Measurements from ENCODE around the gene TFPT. TPM values are rescaled to one million over a fixed set of nuclear protein-coding genes. Genes with fewer than 3 reads are reported as not detected.

TFPT gene
- total and polyA plus RNA-seq, 2 of the 4 experiments (the other 2 are of a cell fraction) = 7.9 to 17.1 TPM

DNA sequence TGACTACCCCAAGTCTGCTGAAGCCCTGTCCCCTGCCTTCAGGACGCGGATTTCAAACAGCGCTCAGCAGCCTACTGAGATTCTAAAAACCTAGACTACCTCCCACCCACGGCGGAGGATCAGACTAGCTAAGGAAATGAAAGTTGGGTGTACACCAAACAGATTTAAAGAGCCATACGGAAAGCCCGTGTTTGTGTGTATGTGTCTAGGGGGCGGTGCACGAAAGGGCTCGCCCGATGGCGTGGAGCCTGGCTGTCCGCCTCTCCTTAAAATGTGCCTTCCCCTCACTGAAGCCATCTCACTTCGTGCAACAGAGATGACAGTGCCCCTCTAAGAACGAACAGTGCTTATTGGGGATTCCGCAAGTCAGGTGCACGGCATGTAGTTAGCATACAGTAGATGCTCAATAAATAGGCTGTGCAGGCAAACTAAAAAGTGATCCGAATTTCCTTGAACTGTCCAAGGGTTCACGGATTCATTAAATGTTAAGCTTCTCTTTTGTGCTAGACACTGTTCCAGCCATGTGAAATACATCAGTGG lies 43.4 kb upstream of the TFPT start (continued):
- TF ChIP-seq MAFK (IDR thresholded peaks at IDR 0.05; ENCODE audit: low read depth, low read length) = no peak

DNA sequence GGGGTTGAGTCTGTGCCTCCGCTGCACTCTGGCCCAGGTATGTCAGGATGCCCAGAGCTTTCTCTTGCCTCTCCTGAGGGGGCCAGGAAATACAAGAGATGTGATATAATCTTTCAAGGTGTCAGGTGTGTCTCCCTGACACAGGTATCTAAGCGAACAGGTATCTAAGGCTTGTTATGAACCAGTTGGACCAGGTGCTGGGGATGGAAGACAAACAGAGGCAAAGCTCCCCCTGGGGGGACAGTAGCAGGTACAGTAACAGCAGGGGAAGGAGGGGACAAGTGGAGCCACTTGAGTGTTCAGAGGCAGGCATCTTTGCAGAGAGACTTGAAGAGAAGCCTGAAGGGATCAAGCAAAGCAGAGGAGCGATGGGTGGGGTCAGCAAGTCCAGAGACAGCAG lies 41.5 kb upstream of the TFPT start:
- POLR2A ChIA-PET (ENCODE audit: unreplicated experiment) = no interaction called here
- no peak overlapping the region for H3K18ac ChIP-seq (ENCODE audit: low read depth, low read length)
- dilution Hi-C loops (cut with HindIII; ENCODE audit: low sequenced_read_pairs, unreplicated experiment) = no loop called here

More for the DNA sequence above, 41.5 kb upstream of the TFPT start:
- Histone ChIP-seq H2AK5ac (ENCODE audit: low read depth, low read length) (no peak overlapping the region), H3K27ac (ENCODE audit: insufficient read depth, low read length) (no peak overlapping the region), H2BK20ac (ENCODE audit: low read depth, low read length) (no peak overlapping the region), H3K36me3 (ENCODE audit: control insufficient read depth, insufficient read depth, low read length) (peaks cover 47% of the 10 kb centered on the region), H2AK9ac (replicated peaks; ENCODE audit: low read depth, low read length, poor library complexity) (no peak overlapping the region), H4K91ac (ENCODE audit: insufficient read depth, low read depth, low read length) (no peak overlapping the region), H3K56ac (ENCODE audit: extremely low read depth, insufficient read depth, low read length) (no peak overlapping the region), H2BK5ac (ENCODE audit: low read depth, low read length, poor library complexity, severe bottlenecking) (no peak overlapping the region), H3K9me3 (ENCODE audit: control insufficient read depth, insufficient read depth, low read length) (no peaks in the 10 kb centered on the region), H3K79me1 (ENCODE audit: low read depth in 1 of 2, low read length in 2 of 2) (peaks cover 10 to 38% of the 10 kb centered on the region in 2 experiments; a peak in 3 of 4 replicates), H4K20me1 (ENCODE audit: insufficient read depth, low read length) (peaks cover 7% of the 10 kb centered on the region; the same call in 1 of the 2 replicates), H4K8ac (ENCODE audit: low read depth in 2 of 2, low read length in 2 of 2) (no peak overlapping the region), H3K23ac (ENCODE audit: low read depth, low read length) (no peak overlapping the region), H2AFZ (replicated peaks; ENCODE audit: low read length, poor library complexity) (no peak overlapping the region), H3K4me2 (ENCODE audit: low read depth, low read length) (no peak overlapping the region), H3K9ac (ENCODE audit: low read depth, low read length) (no peak overlapping the region), H4K5ac (ENCODE audit: low read depth, low read length) (no peak overlapping the region), H2BK120ac (ENCODE audit: low read depth, low read length) (no peak overlapping the region), H3K27me3 (ENCODE audit: control insufficient read depth, insufficient read depth, low read length) (no peaks in the 10 kb centered on the region), H3K4me1 (ENCODE audit: control insufficient read depth, insufficient read depth, low read length) (peaks cover 11% of the 10 kb centered on the region), H2BK15ac (ENCODE audit: low read depth, low read length) (no peak overlapping the region), H3K4ac (ENCODE audit: low read depth, low read length) (no peak overlapping the region), H3K9me1 (ENCODE audit: insufficient read depth, low read length) (no peaks in the 10 kb centered on the region; the same call in 1 of the 2 replicates), H3K4me3 (ENCODE audit: insufficient read depth, low read depth, low read length) (no peak overlapping the region), H3K14ac (replicated peaks; ENCODE audit: low read depth, low read length) (no peak overlapping the region)
- TF ChIP-seq RAD21 (IDR thresholded peaks at IDR 0.05; ENCODE audit: low read length) (no peak), NFE2L2 (IDR thresholded peaks at IDR 0.05; ENCODE audit: low read depth, low read length) (no peak), FOS (IDR thresholded peaks at IDR 0.05; ENCODE audit: low read depth, low read length) (no peak), MAFK (IDR thresholded peaks at IDR 0.05; ENCODE audit: low read depth, low read length) (no peak), MXI1 (IDR thresholded peaks at IDR 0.05; ENCODE audit: borderline replicate concordance, low read depth, low read length) (no peak), SMC3 (IDR thresholded peaks at IDR 0.05; ENCODE audit: low read depth, low read length) (no peak), RFX5 (IDR thresholded peaks at IDR 0.05; ENCODE audit: low read depth, low read length) (no peak), RCOR1 (IDR thresholded peaks at IDR 0.05; ENCODE audit: insufficient replicate concordance, low read length) (no peak), POLR2A (IDR thresholded peaks at IDR 0.05; ENCODE audit: low read depth, low read length) (0 out of 2 replicates have a peak, but pooled peaks have one; percentile 20)
- CTCF ChIA-PET = no interaction called here
- WGBS, 2 experiments (ENCODE audit: extremely low coverage in 2 of 2, insufficient read length in 1 of 2) = no CpG with 5 or more reads among the region's 3 CpGs
- in situ Hi-C loops (cut with MboI; ENCODE audit: low sequenced_read_pairs) (no loop called here), intact Hi-C loops (cut with micrococcal nuclease) (loop anchor here (5.0 kb wide), 1 partner anchor 1125 kb away; the partner anchor contains the start of genes BRSK1 and HSPBP1)
- BruUV-seq (replicated peaks) = no TSS peak
- no peak for DNase-seq
- no peak for ATAC-seq (ENCODE audit: low read depth)

All from IMR-90 (cell line).